ENCODE data around the gene CCDC191.

DNA sequence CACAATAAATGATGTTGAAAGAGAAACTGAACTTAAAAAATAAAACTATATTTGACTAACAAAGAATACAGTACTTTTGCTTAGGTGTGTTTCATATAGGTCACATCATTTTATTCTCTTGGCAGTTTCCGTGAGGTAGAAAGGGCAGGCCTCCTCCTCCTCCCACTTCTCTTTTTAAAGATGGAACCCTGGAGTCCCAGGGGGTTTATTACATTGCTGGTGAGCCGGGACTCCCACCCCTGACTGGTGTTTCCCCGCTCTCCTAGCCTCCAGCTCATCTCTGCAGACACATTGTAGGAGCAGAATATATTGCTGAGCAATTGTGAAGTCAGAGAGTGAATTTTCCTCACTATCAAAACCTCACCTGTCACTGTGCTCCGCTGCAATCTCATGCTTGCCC lies 78.5 kb downstream of the CCDC191 start:
- TF ChIP-seq, protein P1, sequence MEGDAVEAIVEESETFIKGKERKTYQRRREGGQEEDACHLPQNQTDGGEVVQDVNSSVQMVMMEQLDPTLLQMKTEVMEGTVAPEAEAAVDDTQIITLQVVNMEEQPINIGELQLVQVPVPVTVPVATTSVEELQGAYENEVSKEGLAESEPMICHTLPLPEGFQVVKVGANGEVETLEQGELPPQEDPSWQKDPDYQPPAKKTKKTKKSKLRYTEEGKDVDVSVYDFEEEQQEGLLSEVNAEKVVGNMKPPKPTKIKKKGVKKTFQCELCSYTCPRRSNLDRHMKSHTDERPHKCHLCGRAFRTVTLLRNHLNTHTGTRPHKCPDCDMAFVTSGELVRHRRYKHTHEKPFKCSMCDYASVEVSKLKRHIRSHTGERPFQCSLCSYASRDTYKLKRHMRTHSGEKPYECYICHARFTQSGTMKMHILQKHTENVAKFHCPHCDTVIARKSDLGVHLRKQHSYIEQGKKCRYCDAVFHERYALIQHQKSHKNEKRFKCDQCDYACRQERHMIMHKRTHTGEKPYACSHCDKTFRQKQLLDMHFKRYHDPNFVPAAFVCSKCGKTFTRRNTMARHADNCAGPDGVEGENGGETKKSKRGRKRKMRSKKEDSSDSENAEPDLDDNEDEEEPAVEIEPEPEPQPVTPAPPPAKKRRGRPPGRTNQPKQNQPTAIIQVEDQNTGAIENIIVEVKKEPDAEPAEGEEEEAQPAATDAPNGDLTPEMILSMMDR (IDR thresholded peaks at IDR 0.05) = no peak
- no peak for TF ChIP-seq ZFX (IDR thresholded peaks at IDR 0.05; ENCODE audit: borderline replicate concordance)

All from 22Rv1 (cell line).